ENCODE data around the gene ZC3H15. TPM values are rescaled to one million over a fixed set of nuclear protein-coding genes. Genes with fewer than 3 reads are reported as not detected.
"Not testable (repeated sequence)": the region's sequence is repeated elsewhere in the genome, so short reads cannot be mapped to it uniquely, and the experiment has no call there.

ZC3H15 gene
- total RNA-seq: 10 to 100 TPM; 20.7 to 41.2 (median 30.5) TPM
- long read RNA-seq, partial matches to known transcripts: 17 of 19 reads
- long read RNA-seq, other reads (novel, unspliced or antisense): 1 of 19 reads

DNA sequence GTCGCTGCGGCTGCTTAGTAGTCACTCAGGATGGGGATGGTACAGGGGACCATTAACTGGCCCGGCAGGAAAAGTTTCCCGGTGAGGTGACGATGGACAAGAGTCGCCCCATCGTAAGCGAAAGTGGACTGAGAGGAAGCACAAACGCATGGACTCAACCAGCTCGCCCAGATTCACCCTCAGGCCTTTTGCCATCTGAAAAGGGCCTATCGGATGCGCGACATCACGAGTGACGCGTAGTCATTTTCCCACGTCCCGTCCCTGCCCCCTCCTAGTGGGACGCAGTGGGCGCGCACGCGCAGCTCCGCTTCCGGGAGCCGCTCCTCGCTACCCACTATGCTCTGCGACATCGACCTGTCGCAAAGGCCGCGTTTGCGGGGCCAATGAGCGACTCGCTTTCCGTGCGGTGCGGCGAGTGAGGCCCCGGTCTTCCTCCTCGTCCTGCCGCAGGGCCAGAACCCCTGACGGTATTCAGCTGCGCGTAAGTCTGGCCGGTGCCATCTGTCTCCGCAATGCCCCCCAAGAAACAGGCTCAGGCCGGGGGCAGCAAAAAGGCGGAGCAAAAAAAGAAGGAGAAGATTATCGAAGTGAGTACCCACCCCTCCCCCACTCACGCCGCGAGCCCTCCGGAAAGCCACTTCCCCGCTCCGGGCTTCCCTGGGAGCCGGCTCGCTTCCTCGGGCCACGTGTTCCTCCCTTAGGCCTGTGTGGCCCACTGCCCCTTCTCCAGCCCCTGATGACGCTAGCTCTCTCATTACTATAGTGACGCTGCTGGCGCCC is at the start of gene ZC3H15:
Gene ZC3H15, plus strand, starts transcription at position 390 of the 780 bp plus-strand sequence. Its CDS starts 123 bp downstream, at position 513.
- H3K27me3 ChIP-seq: no peaks in the 10 kb centered on the region
- WGBS (ENCODE audit: insufficient coverage, low coverage, low lambda C conversion rate, missing lambda C conversion rate): 0% methylated on average over 30 of the region's 63 CpGs
- TF ChIP-seq POLR2A (IDR thresholded peaks at IDR 0.05): peak; percentile 90
- TF ChIP-seq, protein P1, sequence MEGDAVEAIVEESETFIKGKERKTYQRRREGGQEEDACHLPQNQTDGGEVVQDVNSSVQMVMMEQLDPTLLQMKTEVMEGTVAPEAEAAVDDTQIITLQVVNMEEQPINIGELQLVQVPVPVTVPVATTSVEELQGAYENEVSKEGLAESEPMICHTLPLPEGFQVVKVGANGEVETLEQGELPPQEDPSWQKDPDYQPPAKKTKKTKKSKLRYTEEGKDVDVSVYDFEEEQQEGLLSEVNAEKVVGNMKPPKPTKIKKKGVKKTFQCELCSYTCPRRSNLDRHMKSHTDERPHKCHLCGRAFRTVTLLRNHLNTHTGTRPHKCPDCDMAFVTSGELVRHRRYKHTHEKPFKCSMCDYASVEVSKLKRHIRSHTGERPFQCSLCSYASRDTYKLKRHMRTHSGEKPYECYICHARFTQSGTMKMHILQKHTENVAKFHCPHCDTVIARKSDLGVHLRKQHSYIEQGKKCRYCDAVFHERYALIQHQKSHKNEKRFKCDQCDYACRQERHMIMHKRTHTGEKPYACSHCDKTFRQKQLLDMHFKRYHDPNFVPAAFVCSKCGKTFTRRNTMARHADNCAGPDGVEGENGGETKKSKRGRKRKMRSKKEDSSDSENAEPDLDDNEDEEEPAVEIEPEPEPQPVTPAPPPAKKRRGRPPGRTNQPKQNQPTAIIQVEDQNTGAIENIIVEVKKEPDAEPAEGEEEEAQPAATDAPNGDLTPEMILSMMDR (IDR thresholded peaks at IDR 0.05): no peak
- H3K27ac ChIP-seq: peak within 1 kb of the TSS; percentile 84 to 89 (median 84)
- no peaks in the 10 kb centered on the region for H3K9me3 ChIP-seq
- H3K4me3 ChIP-seq: peak within 1 kb of the TSS; percentile 77 to 90 (median 83)
- intact Hi-C loops (cut with DNase I): no loop called here
- peak; percentile 97 to 98 (median 98) for DNase-seq
- no peaks in the 10 kb centered on the region for H3K36me3 ChIP-seq
- H3K4me1 ChIP-seq: peaks cover 0 to 29% (median 3%) of the 10 kb centered on the region in 4 donors
- ATAC-seq: peak; percentile 96 to 99 (median 98)

DNA sequence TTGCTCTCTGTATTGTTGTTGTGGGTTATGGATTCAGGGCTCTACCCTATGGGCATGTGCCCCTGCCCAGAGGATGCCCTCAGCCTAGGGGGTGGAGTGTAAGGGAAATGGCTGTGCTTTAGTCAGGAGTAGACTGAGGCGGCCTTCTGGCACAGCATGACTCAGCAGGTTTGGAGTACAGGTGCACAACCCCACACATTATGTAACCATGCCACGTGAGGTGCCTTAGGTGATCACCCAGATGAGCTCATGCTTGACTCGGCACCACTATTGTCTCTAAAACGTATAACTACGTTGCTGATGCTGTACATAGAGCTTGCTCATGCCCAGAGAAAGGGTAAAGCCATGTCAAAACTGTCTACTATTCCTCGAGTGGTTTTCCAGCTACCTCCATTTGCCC is 48.3 kb upstream of the ZC3H15 start:
- Histone ChIP-seq H3K4me1 (peaks cover 0 to 17% (median 7%) of the 10 kb centered on the region in 4 donors), H3K36me3 (no peaks in the 10 kb centered on the region), H3K4me3 (no peak overlapping the region), H3K27me3 (no peaks in the 10 kb centered on the region), H3K9me3 (no peaks in the 10 kb centered on the region), H3K27ac (no peak overlapping the region)
- intact Hi-C loops (cut with DNase I): no loop called here
- ATAC-seq (no peak), DNase-seq (no peak)
- 92% methylated on average over 5 of the region's 6 CpGs for WGBS (ENCODE audit: insufficient coverage, low coverage, low lambda C conversion rate, missing lambda C conversion rate)
- TF ChIP-seq, protein P1 (IDR thresholded peaks at IDR 0.05): no peak
- TF ChIP-seq POLR2A (IDR thresholded peaks at IDR 0.05): no peak

DNA sequence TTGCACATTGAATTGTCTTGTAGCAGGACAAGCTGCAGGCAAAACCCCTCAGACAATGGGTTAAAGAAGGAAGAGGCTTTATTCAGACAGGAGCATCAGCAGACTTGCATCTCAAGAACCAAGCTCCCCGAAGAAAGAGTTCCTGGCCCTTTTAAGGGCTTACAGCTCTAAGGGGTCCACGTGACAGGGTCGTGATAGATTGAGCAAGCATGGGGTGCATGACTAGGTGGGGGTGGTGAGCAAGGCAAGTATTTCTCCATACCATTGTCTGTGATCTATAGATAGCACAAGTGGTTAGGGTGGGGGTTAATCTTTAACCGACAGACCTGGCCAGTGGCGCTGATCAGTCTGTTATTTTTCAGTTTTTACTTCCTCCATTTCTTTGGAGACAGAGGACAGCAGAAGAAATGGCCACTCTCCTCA is 46.4 kb upstream of the ZC3H15 start:
- DNase-seq; intact Hi-C loops (cut with DNase I); H3K4me3 ChIP-seq; H3K27me3 ChIP-seq; H3K9me3 ChIP-seq; H3K4me1 ChIP-seq; H3K27ac ChIP-seq; H3K36me3 ChIP-seq; ATAC-seq: not testable (repeated sequence)
- 100% methylated on average over 4 of the region's 5 CpGs for WGBS (ENCODE audit: insufficient coverage, low coverage, low lambda C conversion rate, missing lambda C conversion rate)

DNA sequence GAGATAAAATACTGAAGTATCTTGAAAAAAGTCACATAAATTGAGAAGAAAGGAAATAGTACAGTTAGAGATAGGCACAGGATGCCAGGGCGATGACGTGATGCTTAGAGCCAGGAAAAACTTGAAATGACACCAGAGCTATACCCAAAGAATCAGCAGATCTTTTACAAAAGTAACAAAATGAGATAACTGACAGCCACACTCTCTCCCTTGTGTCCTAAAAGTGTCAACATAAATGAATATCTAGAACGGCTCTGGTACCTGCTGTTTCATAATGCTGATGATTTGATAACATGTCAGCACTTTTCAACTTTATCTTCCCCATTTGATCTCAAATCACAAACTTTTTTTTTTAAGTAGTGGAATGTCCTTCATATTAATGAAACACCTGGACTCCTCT is 45.6 kb upstream of the ZC3H15 start:
- no peaks in the 10 kb centered on the region for H3K4me1 ChIP-seq
- TF ChIP-seq, protein P1 (IDR thresholded peaks at IDR 0.05): no peak
- TF ChIP-seq POLR2A (IDR thresholded peaks at IDR 0.05): no peak
- H3K27me3 ChIP-seq: no peaks in the 10 kb centered on the region
- DNase-seq: no peak
- ATAC-seq: peak in 1 of 4 donors; percentile 54
- 31% methylated on average over 3 of the region's 3 CpGs for WGBS (ENCODE audit: insufficient coverage, low coverage, low lambda C conversion rate, missing lambda C conversion rate)
- intact Hi-C loops (cut with DNase I): no loop called here
- H3K36me3 ChIP-seq: no peaks in the 10 kb centered on the region
- no peak overlapping the region for H3K4me3 ChIP-seq
- no peaks in the 10 kb centered on the region for H3K9me3 ChIP-seq
- H3K27ac ChIP-seq: no peak overlapping the region

DNA sequence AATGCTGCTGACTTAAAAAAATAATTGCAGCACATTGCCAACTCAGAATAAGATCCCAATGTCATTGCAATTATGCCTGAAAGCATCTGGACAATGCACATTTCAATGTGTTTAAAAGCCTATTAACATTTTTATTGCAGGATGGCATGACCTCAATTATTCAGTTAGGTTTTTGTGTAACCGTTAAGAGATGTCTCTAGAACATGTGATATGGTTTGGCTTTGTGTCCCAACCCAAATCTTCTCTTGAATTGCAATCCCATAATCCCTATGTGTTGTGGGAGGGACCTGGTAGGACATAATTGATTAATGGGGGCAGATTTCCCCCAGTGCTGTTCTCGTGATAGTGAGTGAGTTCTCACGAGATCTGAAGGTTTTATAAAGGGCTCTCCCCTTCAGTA is 43.2 kb upstream of the ZC3H15 start:
- Histone ChIP-seq H3K27me3 (no peaks in the 10 kb centered on the region), H3K4me3 (no peak overlapping the region), H3K9me3 (no peaks in the 10 kb centered on the region), H3K4me1 (no peaks in the 10 kb centered on the region), H3K36me3 (no peaks in the 10 kb centered on the region), H3K27ac (no peak overlapping the region)
- intact Hi-C loops (cut with DNase I): no loop called here
- TF ChIP-seq, protein P1 (IDR thresholded peaks at IDR 0.05): no peak
- no peak for TF ChIP-seq POLR2A (IDR thresholded peaks at IDR 0.05)
- WGBS (ENCODE audit: insufficient coverage, low coverage, low lambda C conversion rate, missing lambda C conversion rate): 90% methylated on average over 1 of the region's 3 CpGs
- DNase-seq (no peak), ATAC-seq (no peak)

Measured in right lobe of liver (tissue), 6 donors.